DMS79 (cell line): ENCODE data around the gene MRPS18A.
"Not testable (repeated sequence)": the region's sequence is repeated elsewhere in the genome, so short reads cannot be mapped to it uniquely, and the experiment has no call there.

Experiments
- DNase-seq: peaks from one replicate; lab custom pipeline; 2025; lab: John Stamatoyannopoulos, UW

The MRPS18A gene

GRCh38 chr6:43671011-43671800, 16.4 kb downstream of the MRPS18A start:
- no peak for DNase-seq

DNA sequence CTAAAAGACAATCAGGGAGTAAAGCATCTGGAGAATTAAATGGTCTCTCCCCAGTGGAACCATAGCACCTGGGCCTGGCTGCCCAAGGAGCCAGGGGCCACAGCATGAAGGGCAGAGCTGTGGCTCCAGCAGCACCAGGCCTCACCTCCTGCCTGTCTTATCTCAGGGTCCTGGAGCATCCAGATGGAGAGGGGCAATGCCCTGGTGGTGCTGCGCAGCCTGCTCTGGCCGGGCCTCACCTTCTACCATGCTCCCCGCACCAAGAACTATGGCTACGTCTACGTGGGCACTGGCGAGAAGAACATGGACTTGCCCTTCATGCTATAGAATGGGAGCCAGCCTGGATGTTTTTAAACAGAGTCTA, 17.0 kb downstream of the MRPS18A start:
- no peak for DNase-seq

GRCh38 chr6:43669922-43670622, 17.5 kb downstream of the MRPS18A start:
- DNase-seq, result no peak

DNA sequence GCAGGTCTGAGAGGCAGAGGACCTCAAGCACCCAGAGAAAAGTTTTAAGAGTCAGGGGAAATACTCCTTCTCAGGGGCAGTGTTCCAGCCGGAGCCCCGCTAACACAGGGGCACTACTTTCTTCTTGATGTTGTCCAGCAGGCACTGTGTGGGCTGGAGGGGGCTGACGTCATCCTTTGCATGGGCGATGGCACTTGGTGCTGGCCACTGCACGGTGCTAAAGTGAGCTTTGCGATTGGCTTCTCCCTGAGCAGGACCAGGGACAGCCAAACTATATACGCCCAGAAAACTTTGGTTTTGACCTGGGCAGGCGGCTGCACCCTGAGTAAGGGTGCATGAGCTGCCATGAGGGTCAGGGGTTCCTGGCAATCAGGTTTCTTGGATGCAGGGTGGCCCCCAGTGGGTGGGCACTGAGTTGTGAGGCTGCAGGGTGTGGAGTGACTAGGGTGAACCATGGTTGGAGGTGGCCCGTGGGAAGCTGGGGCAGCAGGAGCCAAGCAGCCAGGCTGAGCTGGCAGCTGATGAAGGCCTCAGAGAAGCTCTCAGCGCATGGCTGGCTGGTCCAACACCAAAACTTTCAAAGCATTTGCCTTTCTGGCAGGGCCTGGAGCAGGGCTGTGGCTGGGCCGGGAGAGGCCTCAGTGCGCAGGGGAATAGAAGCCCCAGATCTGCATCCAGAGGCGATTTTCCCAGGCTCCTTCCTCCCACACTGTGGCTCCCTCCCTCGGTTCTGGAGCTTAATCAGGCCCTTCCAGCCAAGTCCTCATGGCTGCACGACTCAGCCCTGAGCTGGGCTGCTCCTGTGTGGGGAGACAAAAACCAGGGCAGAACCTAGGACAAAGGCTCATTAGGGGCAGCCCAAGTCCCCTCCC, 18.3 kb downstream of the MRPS18A start:
- no peak for DNase-seq

DNA sequence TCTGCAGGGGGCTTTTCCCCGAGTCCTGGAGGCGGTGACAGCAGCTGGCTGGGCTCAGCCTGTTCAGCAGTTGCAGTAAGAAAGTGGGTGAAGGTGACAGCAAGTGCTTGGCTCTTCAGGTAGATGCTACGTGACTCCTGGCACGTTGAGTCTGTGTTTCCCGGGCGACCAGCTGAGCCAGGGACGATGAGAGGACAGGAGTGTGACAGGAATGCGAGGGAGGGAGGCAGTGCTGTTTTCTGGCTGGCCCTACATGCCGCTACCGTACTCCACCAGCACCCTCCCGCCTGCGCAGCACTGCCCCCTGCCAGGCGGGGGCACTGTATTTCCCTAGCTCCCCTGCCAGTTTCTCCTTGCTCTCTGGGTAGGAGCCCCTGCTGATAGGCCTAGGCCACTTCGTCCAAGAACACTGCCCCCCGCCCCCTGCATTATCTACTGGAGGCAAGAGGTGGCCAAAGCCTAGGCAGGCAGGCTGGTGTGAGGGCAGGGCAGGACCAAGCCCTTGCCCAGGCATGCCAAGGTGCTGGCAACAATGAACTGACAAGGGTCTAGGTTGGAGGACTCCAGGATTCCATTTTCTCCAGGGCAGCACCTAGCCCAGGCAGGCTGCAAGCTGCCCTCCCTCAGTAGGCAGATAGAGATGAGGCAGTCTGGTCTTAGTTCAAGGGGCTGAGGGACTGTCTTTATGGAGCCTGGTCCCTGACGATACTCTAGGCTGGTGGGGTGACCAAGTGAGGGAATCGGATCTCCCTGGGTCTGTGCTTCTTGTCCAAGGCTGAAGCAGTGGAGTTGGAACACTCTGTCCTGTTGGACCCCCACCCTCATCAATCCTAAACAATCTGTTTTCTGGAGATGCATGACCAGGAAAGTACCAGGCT, 19.2 kb downstream of the MRPS18A start:
- DNase-seq, result peak; percentile 81

DNA sequence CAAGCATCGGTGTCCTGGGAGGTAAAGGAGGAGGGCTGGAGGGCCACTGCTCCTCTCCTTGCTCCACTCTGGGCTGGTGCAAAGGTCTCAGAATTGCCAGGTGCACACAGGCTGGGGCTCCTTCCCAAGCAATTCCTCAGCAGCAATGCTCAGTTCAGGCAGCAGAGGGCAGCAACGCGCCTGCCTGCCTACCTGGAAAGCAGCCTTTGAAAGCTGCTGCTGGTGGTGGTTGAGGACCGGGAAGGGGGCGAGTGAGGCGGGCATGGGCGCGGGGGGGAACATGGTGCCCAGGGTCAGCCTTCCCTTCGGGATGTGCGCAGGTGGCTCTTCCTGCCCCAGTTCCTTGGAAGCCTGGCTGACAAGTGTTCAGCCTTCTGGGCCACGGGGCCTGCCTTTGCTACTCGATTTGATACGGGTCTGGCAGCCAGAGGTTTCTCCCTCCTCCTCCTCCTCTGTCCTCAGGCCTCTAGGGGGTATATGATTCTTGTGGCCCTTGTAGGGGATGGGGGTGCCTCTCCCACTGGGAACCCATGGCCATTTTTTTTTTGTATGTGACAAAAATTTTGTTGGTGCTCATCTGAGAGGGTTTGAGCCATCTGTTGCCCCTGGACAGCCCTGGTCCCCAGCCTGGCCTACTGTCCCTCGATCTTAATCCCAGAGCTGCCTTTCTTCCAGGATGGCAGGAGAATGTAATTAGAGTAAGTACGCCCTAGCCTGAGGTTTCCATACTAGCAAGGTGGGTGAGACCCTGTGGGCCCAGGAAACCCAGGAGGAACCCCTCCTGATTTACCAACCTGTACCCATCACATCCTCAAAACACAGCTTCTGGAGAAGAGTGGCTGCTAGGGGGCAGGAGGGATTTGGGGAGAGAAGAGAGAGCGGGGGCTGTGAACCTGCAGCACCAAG, 20.1 kb downstream of the MRPS18A start:
- DNase-seq, result peak; percentile 57

DNA sequence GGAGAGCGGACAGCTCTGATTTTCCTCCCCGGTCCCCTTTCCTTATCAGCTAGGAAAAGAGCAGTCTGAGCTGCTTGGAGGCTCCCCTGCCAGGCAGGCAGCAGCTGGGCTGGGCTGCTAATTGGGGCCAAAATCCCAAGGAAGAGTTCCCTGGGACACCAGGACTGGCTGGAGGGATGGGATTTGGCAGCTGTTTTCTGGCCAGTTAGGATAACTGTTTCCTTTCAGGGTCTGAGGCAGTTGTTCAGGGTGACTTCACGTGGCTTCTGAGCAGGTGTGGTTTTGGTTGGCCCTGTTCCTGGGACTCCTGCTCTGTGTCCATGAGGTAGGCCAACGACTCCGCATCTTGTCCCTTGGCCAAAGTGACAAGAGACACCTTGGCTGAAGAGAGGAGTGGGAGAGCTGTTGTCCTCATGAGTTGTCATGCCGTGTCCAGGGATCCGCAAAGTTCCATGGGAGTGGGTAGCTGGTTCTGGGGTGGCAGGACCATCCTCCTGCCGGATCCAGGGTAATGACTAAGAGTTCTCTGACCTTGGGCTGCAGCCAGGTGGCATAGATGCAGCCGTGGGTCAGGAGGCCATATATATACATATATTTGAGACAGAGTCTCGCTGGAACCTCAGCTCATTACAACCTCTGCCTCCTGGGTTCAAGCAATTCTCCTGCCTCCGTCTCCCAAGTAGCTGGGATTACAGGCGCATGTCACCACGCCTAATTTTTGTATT, 21.2 kb downstream of the MRPS18A start:
- DNase-seq, result no peak

- no peak for DNase-seq
Measured at GRCh38 chr6:43665376-43665775, 22.2 kb downstream of the MRPS18A start.

DNA sequence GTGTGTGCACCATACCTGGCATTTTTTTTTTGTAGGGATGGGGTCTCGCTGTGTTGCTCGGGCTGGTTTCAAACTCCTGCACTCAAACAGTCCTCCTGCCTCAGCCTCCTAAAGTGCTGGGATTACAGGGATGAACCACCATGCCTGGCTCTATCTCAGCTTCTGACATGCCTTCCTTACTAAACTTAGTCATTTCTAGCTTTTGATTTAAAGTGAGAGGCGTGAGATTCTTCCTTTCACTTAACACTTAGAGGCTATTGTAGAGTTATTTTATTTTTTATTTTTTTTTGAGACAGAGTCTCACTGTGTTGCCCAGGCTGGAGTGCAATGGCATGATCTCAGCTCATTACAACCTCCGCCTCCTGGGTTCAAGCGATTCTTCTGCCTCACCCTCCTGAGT, 24.6 kb downstream of the MRPS18A start:
- DNase-seq, result not testable (repeated sequence)

DNA sequence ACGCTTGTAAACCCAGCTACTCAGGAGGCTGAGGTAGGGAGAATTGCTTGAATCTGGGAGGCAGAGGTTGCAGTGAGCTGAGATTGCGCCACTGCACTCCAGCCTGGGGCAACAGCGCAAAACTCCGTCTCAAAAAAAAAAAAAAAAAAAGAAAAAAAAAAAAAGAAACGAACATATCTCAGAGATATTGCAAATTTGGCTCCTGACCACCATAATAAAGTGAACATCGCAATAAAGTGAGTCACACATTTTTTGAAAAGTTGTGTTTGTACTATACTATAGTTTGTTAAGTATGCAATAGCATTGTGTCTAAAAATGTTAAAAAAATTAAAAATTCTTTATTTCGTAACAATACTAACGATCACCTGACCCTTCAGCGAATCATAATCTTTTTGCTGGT, 29.4 kb downstream of the MRPS18A start:
- no peak for DNase-seq

GRCh38 chr6:43657221-43657802, 30.3 kb downstream of the MRPS18A start:
- no peak for DNase-seq

DNA sequence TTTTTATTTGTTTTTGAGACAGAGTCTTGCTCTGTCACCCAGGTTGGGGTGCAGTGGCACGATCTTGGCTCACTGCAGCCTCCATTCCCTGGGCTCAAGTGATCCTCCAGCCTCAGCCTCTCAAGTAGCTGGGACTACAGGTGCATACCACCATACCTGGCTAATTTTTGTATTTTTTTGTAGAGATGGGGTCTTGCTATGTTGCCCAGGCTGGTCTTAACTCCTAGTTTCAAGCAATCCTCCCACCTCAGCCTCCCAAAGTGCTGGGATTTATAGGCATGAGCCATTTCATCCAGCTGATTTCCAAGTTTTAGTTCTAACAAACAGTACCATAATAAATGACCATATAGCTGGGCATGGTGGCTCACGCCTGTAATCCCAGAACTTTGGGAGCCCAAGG, 34.8 kb downstream of the MRPS18A start:
- DNase-seq, result not testable (repeated sequence)

DNA sequence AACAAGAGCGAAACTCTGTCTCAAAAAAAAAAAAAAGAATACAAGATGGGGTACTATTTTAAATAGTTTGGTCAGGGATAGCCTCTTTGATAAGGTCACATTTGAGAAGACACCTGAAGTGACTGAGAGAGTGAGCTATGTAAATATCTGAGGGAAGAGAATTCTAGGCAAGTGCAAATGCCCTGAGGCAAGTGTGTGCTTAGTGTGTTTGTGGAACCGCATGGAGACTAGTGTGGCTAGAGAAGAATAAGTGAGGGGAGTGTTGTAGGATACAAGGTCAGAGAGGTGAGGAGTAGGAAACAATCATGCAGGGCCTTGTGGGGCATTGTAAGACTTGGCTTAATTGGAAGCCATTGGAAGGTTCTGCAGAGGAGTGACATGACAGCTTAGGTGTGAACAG, 39.3 kb downstream of the MRPS18A start:
- DNase-seq, result no peak

GRCh38 chr6:43647613-43648012, 40.0 kb downstream of the MRPS18A start:
- DNase-seq, result no peak

GRCh38 chr6:43645613-43645964, 42.0 kb downstream of the MRPS18A start:
- DNase-seq, result no peak

- DNase-seq, result no peak
Measured at GRCh38 chr6:43644940-43645612, 42.5 kb downstream of the MRPS18A start, which contains the start of gene RSPH9. TSS of gene RSPH9 (plus strand) at chr6:43645036. CDS start at chr6:43645099, 63 bp downstream.

DNA sequence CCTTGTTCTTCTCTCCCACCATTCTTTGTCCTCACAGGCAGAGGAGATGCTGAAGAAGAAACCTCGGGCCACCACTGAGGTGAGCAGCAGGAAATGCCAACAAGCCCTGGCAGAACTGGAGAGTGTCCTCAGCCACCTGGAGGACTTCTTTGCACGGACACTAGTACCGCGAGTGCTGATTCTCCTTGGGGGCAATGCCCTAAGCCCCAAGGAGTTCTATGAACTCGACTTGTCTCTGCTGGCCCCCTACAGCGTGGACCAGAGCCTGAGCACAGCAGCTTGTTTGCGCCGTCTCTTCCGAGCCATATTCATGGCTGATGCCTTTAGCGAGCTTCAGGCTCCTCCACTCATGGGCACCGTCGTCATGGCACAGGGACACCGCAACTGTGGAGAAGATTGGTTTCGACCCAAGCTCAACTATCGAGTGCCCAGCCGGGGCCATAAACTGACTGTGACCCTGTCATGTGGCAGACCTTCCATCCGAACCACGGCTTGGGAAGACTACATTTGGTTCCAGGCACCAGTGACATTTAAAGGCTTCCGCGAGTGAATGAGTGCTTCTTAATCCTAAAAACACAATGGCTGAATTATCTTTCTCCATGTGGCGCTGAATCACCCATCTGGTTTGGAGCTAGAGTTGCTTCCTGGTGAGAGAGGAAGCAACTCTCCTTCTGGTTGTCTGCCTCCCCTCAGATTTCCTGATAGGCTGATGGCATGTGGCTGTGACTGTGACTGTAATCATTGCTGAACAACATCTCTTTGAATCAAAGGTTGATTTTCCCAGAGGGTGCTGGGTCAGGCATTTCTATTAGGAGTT, 47.4 kb downstream of the MRPS18A start:
- DNase-seq, result no peak

DNA sequence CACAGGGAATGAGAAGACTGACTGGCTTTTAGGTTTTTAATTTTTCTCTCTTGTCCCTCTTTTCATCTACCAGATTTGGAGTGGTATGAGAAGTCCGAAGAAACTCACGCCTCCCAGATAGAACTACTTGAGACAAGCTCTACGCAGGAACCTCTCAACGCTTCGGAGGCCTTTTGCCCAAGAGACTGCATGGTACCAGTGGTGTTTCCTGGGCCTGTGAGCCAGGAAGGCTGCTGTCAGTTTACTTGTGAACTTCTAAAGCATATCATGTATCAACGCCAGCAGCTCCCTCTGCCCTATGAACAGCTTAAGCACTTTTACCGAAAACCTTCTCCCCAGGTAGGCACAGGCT, 51.3 kb downstream of the MRPS18A start:
- no peak for DNase-seq
